Activated CD8-positive, alpha-beta T cell treated with anti-CD3 and anti-CD28 coated beads for 36 hours (primary cell): ENCODE measurements around the gene LIN54. TPM values are rescaled to one million over a fixed set of nuclear protein-coding genes. Genes with fewer than 3 reads are reported as not detected.

Source experiments
- ATAC-seq: fragments of 200-7000 bp; cut with Tn5 transposase; one replicate; pipeline ENCODE4 v1.10.0; 2021; ENCODE audit warnings: mild to moderate bottlenecking, moderate library complexity
- CTCF ChIA-PET: fragments of 350-600 bp; sonication (Branson Sonifier 250); formaldehyde crosslinking; loops from one replicate; lab custom pipeline; 2021; ENCODE audit warnings: antibody characterized with exemption; lab: Charles Lee
- POLR2A ChIA-PET: fragments of 350-600 bp; sonication (Branson Sonifier 250); formaldehyde crosslinking; loops from one replicate; lab custom pipeline; 2021; ENCODE audit warnings: antibody characterized with exemption; lab: Charles Lee
- DNase-seq: peaks from one replicate; pipeline ENCODE4 v3.0.0-alpha.2; 2020
- H3K27ac Mint-ChIP-seq: one replicate; pipeline ENCODE4 v1.8.0; 2021; ENCODE audit warnings: mild to moderate bottlenecking, mixed read lengths
- H3K27me3 Mint-ChIP-seq: one replicate; pipeline ENCODE4 v1.8.0; 2021; ENCODE audit warnings: mixed read lengths
- H3K36me3 Mint-ChIP-seq: one replicate; pipeline ENCODE4 v1.8.0; 2021; ENCODE audit warnings: low read depth, mixed read lengths
- H3K4me1 Mint-ChIP-seq: one replicate; pipeline ENCODE4 v1.8.0; 2021; ENCODE audit warnings: low read depth, mixed read lengths
- H3K4me3 Mint-ChIP-seq: one replicate; pipeline ENCODE4 v1.8.0; 2021; ENCODE audit warnings: mild to moderate bottlenecking, moderate library complexity, mixed read lengths
- H3K9me3 Mint-ChIP-seq: one replicate; pipeline ENCODE4 v1.8.0; 2021; ENCODE audit warnings: mixed read lengths
- intact Hi-C: fragments of 100-400 bp; cut with micrococcal nuclease; formaldehyde crosslinking; loops from one replicate; pipeline ENCODE4 v1.10.0; 2022
- total RNA-seq, 2 experiments: library from RNA; stranded (reverse); gene quantifications; one replicate each; pipeline ENCODE4 v1.2.3, GENCODE V29; 2021
- TF ChIP-seq, protein P1 (sequence below): fragments of 200-600 bp; IDR thresholded peaks from one replicate; pipeline ENCODE4 v1.8.0; 2022; ENCODE audit warnings: antibody characterized with exemption, mild to moderate bottlenecking

Gene LIN54
- total RNA-seq, 2 experiments from 2014 or later: 28.0 to 29.1 TPM

- no peak overlapping the region for H3K4me3 Mint-ChIP-seq
- no peaks in the 10 kb centered on the region for H3K9me3 Mint-ChIP-seq
- no peak for ATAC-seq
- H3K27me3 Mint-ChIP-seq: no peaks in the 10 kb centered on the region
- H3K27ac Mint-ChIP-seq: no peak overlapping the region
- H3K4me1 Mint-ChIP-seq: peaks cover 39% of the 10 kb centered on the region
- ChIA-PET CTCF (interaction anchor here (0.9 to 3.8 kb wide), 7 partner anchors 9 to 362 kb away, joined by 3 to 14 read pairs (median 5); partner anchors contain the start of genes COPS4 and SEC31A), POLR2A (interaction anchor here (0.9 to 1.8 kb wide), 5 partner anchors 36 to 526 kb away, joined by 3 to 11 read pairs (median 5); partner anchors contain the start of gene HNRNPDL)
- H3K36me3 Mint-ChIP-seq: peaks cover 25% of the 10 kb centered on the region
- TF ChIP-seq, protein P1, sequence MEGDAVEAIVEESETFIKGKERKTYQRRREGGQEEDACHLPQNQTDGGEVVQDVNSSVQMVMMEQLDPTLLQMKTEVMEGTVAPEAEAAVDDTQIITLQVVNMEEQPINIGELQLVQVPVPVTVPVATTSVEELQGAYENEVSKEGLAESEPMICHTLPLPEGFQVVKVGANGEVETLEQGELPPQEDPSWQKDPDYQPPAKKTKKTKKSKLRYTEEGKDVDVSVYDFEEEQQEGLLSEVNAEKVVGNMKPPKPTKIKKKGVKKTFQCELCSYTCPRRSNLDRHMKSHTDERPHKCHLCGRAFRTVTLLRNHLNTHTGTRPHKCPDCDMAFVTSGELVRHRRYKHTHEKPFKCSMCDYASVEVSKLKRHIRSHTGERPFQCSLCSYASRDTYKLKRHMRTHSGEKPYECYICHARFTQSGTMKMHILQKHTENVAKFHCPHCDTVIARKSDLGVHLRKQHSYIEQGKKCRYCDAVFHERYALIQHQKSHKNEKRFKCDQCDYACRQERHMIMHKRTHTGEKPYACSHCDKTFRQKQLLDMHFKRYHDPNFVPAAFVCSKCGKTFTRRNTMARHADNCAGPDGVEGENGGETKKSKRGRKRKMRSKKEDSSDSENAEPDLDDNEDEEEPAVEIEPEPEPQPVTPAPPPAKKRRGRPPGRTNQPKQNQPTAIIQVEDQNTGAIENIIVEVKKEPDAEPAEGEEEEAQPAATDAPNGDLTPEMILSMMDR: peak; percentile 74
- DNase-seq: peak; percentile 55
- intact Hi-C loops: loop anchor here (10.0 kb wide), 1 partner anchor 474 kb away; no protein-coding TSS in a partner anchor
These were observed 112.0 kb downstream of the LIN54 start for GRCh38 chr4:82898322-82899243.

DNA sequence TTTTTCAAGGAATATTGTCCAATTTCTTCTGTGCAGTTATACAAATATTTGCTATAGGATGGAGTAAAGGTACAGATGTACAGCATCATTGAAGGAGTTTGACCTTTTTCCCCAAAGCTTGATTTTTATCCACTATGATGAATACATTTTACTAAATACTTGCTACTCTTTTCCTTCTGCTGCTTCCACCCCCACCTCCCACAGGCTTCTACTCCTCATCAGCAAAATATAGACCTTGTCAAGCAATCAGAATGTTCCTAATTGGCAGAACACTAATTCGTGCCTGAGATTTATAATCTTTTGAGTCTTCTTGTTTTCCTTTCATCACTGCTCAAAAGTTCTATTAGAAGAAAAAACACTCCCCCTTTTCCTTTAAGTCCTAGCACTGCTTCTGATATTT lies 113.9 kb downstream of the LIN54 start:
- CTCF ChIA-PET: interaction anchor here (1.0 to 1.2 kb wide), 2 partner anchors 44 to 138 kb away, joined by 3 to 4 read pairs; partner anchors contain the start of gene COPS4
- POLR2A ChIA-PET: interaction anchor here (0.8 kb wide), 1 partner anchor 441 kb away, joined by 3 read pairs; no protein-coding TSS in a partner anchor
- Mint-ChIP-seq H3K4me1 (peaks cover 36% of the 10 kb centered on the region), H3K9me3 (no peaks in the 10 kb centered on the region), H3K36me3 (peaks cover 29% of the 10 kb centered on the region), H3K4me3 (peak overlapping the region; percentile 29), H3K27ac (peak overlapping the region; percentile 50), H3K27me3 (no peaks in the 10 kb centered on the region)
- no peak for ATAC-seq
- no peak for DNase-seq
- TF ChIP-seq, protein P1: no peak
- intact Hi-C loops: loop anchor here (10.0 kb wide), 1 partner anchor 472 kb away; no protein-coding TSS in a partner anchor

GRCh38 chr4:82893942-82894341 lies 116.7 kb downstream of the LIN54 start:
- Mint-ChIP-seq H3K36me3 (peaks cover 39% of the 10 kb centered on the region), H3K9me3 (no peaks in the 10 kb centered on the region), H3K4me1 (peaks cover 41% of the 10 kb centered on the region), H3K4me3 (no peak overlapping the region), H3K27me3 (no peaks in the 10 kb centered on the region), H3K27ac (peak overlapping the region; percentile 35)
- intact Hi-C loops: loop anchor here (10.0 kb wide), 1 partner anchor 469 kb away; no protein-coding TSS in a partner anchor
- DNase-seq (no peak), ATAC-seq (no peak)
- POLR2A ChIA-PET: interaction anchor here (0.6 kb wide), 1 partner anchor 59 kb away, joined by 3 read pairs; no protein-coding TSS in a partner anchor
- CTCF ChIA-PET: no interaction called here
- TF ChIP-seq, protein P1: no peak

DNA sequence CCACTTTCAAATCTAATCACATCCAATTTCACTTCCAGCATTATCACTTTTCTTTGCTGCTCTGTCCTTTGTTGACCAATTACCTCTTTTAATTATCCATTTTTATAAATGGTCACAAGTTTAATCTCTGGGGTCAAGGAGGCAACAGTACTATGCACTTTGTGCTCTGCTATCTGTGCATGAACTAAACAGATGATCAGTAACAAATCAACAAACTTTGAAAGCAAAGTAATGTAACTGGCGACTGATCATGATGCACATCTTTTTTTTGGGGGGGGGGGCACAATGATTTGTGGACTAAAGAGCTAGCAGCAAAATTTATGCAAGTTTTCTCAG lies 118.2 kb downstream of the LIN54 start:
- Mint-ChIP-seq H3K9me3 (no peaks in the 10 kb centered on the region), H3K36me3 (peaks cover 39% of the 10 kb centered on the region), H3K4me1 (peaks cover 39% of the 10 kb centered on the region), H3K27ac (peak overlapping the region; percentile 96), H3K27me3 (no peaks in the 10 kb centered on the region), H3K4me3 (peak overlapping the region; percentile 96)
- intact Hi-C loops: loop anchor here (10.0 kb wide), 1 partner anchor 468 kb away; no protein-coding TSS in a partner anchor
- DNase-seq (no peak), ATAC-seq (no peak)
- ChIA-PET CTCF (interaction anchor here (0.8 to 0.9 kb wide), 2 partner anchors 40 to 143 kb away, joined by 3 read pairs; partner anchors contain the start of gene COPS4), POLR2A (interaction anchor here (0.6 kb wide), 1 partner anchor 28 kb away, joined by 4 read pairs; no protein-coding TSS in a partner anchor)
- TF ChIP-seq, protein P1: no peak
